Activated gamma-delta T cell (primary cell): Measurements from ENCODE around the gene KRTAP10-3.
"Not testable (repeated sequence)": the region's sequence is repeated elsewhere in the genome, so short reads cannot be mapped to it uniquely, and the experiment has no call there.

Experiments used
- DNase-seq: peaks from one replicate; lab custom pipeline; 2025; lab: John Stamatoyannopoulos, UW

The KRTAP10-3 gene

GRCh38 chr21:44571296-44571695, 12.7 kb upstream of the KRTAP10-3 start:
- no peak for DNase-seq

GRCh38 chr21:44569861-44570517, 11.4 kb upstream of the KRTAP10-3 start:
- no peak for DNase-seq

GRCh38 chr21:44568667-44569556, 10.3 kb upstream of the KRTAP10-3 start:
- no peak for DNase-seq

- no peak for DNase-seq
Observed at GRCh38 chr21:44568261-44568660, 9.7 kb upstream of the KRTAP10-3 start.

GRCh38 chr21:44567481-44568171, 9.0 kb upstream of the KRTAP10-3 start:
- no peak for DNase-seq

GRCh38 chr21:44566403-44566802, 7.8 kb upstream of the KRTAP10-3 start:
- no peak for DNase-seq

- no peak for DNase-seq
Observed at GRCh38 chr21:44564886-44565598, 6.4 kb upstream of the KRTAP10-3 start.

GRCh38 chr21:44564099-44564498, 5.5 kb upstream of the KRTAP10-3 start:
- DNase-seq: no peak

GRCh38 chr21:44558329-44558675, 293 bp downstream of the KRTAP10-3 start:
- not testable (repeated sequence) for DNase-seq

GRCh38 chr21:44557491-44558328, 885 bp downstream of the KRTAP10-3 start:
- DNase-seq: no peak

- DNase-seq: no peak
Observed at GRCh38 chr21:44556879-44557278, 1.7 kb downstream of the KRTAP10-3 start.

GRCh38 chr21:44555200-44555875, 3.3 kb downstream of the KRTAP10-3 start:
- no peak for DNase-seq

GRCh38 chr21:44552681-44553080, 5.9 kb downstream of the KRTAP10-3 start:
- no peak for DNase-seq

- no peak for DNase-seq
Observed at GRCh38 chr21:44552136-44552535, 6.5 kb downstream of the KRTAP10-3 start.

GRCh38 chr21:44551340-44551961, 7.1 kb downstream of the KRTAP10-3 start, which contains the start of gene KRTAP10-2:
Gene KRTAP10-2 (minus strand): TSS chr21:44551505. CDS start chr21:44551458, 47 bp downstream.
- no peak for DNase-seq

GRCh38 chr21:44550807-44551206, 7.8 kb downstream of the KRTAP10-3 start:
- DNase-seq: no peak

- not testable (repeated sequence) for DNase-seq
Observed at GRCh38 chr21:44550285-44550684, 8.3 kb downstream of the KRTAP10-3 start.

- DNase-seq: no peak
Observed at GRCh38 chr21:44549525-44550211, 8.9 kb downstream of the KRTAP10-3 start.

GRCh38 chr21:44548922-44549321, 9.7 kb downstream of the KRTAP10-3 start:
- DNase-seq: no peak
